Astrocyte (in vitro differentiated cells and primary cell): ENCODE measurements around the gene FEM1B. TPM values are rescaled to one million over a fixed set of nuclear protein-coding genes. Genes with fewer than 3 reads are reported as not detected.

Source experiments
- DNase-seq: peaks from one replicate; pipeline ENCODE4 v3.0.0-alpha.2; 2010; ENCODE audit warnings: low read depth
- FAIRE-seq: peaks from 2 replicates; lab custom pipeline; 2011; peaks lifted over from hg19 to GRCh38; lab: Jason Lieb, UNC
- H2AFZ ChIP-seq: 2 replicates; pipeline ENCODE4 v1.6.0; 2012; ENCODE audit warnings: low read depth, low read length, inconsistent platforms
- H3K27ac ChIP-seq: 2 replicates; pipeline ENCODE4 v1.5.1; 2011; ENCODE audit warnings: low read depth, low read length, inconsistent platforms
- H3K27me3 ChIP-seq: 2 replicates; pipeline ENCODE4 v1.6.0; 2011; ENCODE audit warnings: low read length, inconsistent platforms; ENCODE audit not compliant: insufficient read depth
- H3K36me3 ChIP-seq: 2 replicates; pipeline ENCODE4 v1.5.1; 2011; ENCODE audit warnings: low read length, inconsistent platforms; ENCODE audit not compliant: insufficient read depth
- H3K4me1 ChIP-seq: 2 replicates; pipeline ENCODE4 v1.5.1; 2011; ENCODE audit warnings: low read length, inconsistent platforms; ENCODE audit not compliant: insufficient read depth
- H3K4me2 ChIP-seq: 2 replicates; pipeline ENCODE4 v1.6.0; 2012; ENCODE audit warnings: low read length, inconsistent platforms
- H3K4me3 ChIP-seq: 2 replicates; pipeline ENCODE4 v1.5.1; 2011; ENCODE audit warnings: low read depth, mild to moderate bottlenecking, low read length, inconsistent platforms; ENCODE audit not compliant: insufficient read depth
- H3K79me2 ChIP-seq: 2 replicates; pipeline ENCODE4 v1.6.0; 2012; ENCODE audit warnings: mild to moderate bottlenecking, low read length, inconsistent platforms; ENCODE audit not compliant: insufficient read depth
- H3K9ac ChIP-seq: 2 replicates; pipeline ENCODE4 v1.6.0; 2012; ENCODE audit warnings: mild to moderate bottlenecking, low read length, inconsistent platforms
- H3K9me3 ChIP-seq: 2 replicates; pipeline ENCODE4 v1.5.1; 2012; ENCODE audit warnings: low read depth, mild to moderate bottlenecking, low read length, inconsistent platforms; ENCODE audit not compliant: insufficient read depth
- H4K20me1 ChIP-seq: 2 replicates; pipeline ENCODE4 v1.6.0; 2012; ENCODE audit warnings: low read length, inconsistent platforms; ENCODE audit not compliant: insufficient read depth
- H3K27ac Mint-ChIP-seq: one replicate; pipeline ENCODE4 v1.8.0; 2021; ENCODE audit warnings: mild to moderate bottlenecking, mixed read lengths; ENCODE audit not compliant: unreplicated experiment
- H3K27me3 Mint-ChIP-seq: one replicate; pipeline ENCODE4 v1.8.0; 2021; ENCODE audit warnings: low read depth, mixed read lengths; ENCODE audit not compliant: unreplicated experiment
- H3K36me3 Mint-ChIP-seq: one replicate; pipeline ENCODE4 v1.8.0; 2021; ENCODE audit warnings: low read depth, mixed read lengths; ENCODE audit not compliant: unreplicated experiment
- H3K4me1 Mint-ChIP-seq: one replicate; pipeline ENCODE4 v1.8.0; 2021; ENCODE audit warnings: low read depth, mixed read lengths; ENCODE audit not compliant: unreplicated experiment
- H3K4me3 Mint-ChIP-seq: one replicate; pipeline ENCODE4 v1.8.0; 2021; ENCODE audit warnings: mild to moderate bottlenecking, moderate library complexity, mixed read lengths; ENCODE audit not compliant: unreplicated experiment
- H3K9me3 Mint-ChIP-seq: one replicate; pipeline ENCODE4 v1.8.0; 2021; ENCODE audit warnings: mild to moderate bottlenecking, mixed read lengths; ENCODE audit not compliant: unreplicated experiment
- CTCF ChIP-seq: IDR thresholded peaks from 2 replicates; pipeline ENCODE4 v1.5.1; 2011; ENCODE audit warnings: low read depth, mild to moderate bottlenecking, inconsistent platforms, low read length, moderate library complexity; ENCODE audit not compliant: insufficient read depth
- EZH2 ChIP-seq: IDR thresholded peaks from 2 replicates; pipeline ENCODE4 v1.6.1; 2012; ENCODE audit warnings: mild to moderate bottlenecking, low read length, inconsistent platforms; ENCODE audit not compliant: insufficient read depth
- total RNA-seq: library from RNA; stranded (reverse); gene quantifications from 2 replicates; pipeline ENCODE4 v1.2.1, GENCODE V29; 2021

The FEM1B gene
- total RNA-seq, 1 donor from 2014 or later, result 38.6 TPM

GRCh38 chr15:68256675-68257450 is 20.7 kb upstream of the FEM1B start:
- TF ChIP-seq CTCF (no peak), EZH2 (no peak)
- no peaks in the 10 kb centered on the region for H3K9me3 Mint-ChIP-seq
- DNase-seq (peak; percentile 52), FAIRE-seq (no peak)
- H3K4me3 Mint-ChIP-seq, result peak overlapping the region; percentile 66
- H3K36me3 Mint-ChIP-seq, result no peaks in the 10 kb centered on the region
- H3K36me3 ChIP-seq, result no peaks in the 10 kb centered on the region
- no peaks in the 10 kb centered on the region for H3K79me2 ChIP-seq
- H3K9ac ChIP-seq, result peak overlapping the region; percentile 73
- H2AFZ ChIP-seq, result peak overlapping the region; percentile 96
- no peaks in the 10 kb centered on the region for H4K20me1 ChIP-seq
- H3K27ac Mint-ChIP-seq, result no peak overlapping the region
- H3K4me1 Mint-ChIP-seq, result peaks cover 5% of the 10 kb centered on the region
- H3K4me2 ChIP-seq, result peak overlapping the region; percentile 93
- H3K9me3 ChIP-seq, result no peaks in the 10 kb centered on the region
- H3K4me1 ChIP-seq, result peaks cover 9% of the 10 kb centered on the region
- peak overlapping the region; percentile 68 for H3K4me3 ChIP-seq
- H3K27me3 Mint-ChIP-seq, result peaks cover 5% of the 10 kb centered on the region
- peak overlapping the region; percentile 40 for H3K27ac ChIP-seq
- peaks cover 6% of the 10 kb centered on the region for H3K27me3 ChIP-seq

GRCh38 chr15:68258692-68259091 is 18.9 kb upstream of the FEM1B start:
- Histone ChIP-seq H3K27ac (no peak overlapping the region), H3K9me3 (no peaks in the 10 kb centered on the region), H3K36me3 (no peaks in the 10 kb centered on the region), H3K4me1 (peaks cover 9% of the 10 kb centered on the region), H3K4me3 (no peak overlapping the region), H3K9ac (no peak overlapping the region), H3K4me2 (no peak overlapping the region), H3K79me2 (no peaks in the 10 kb centered on the region), H4K20me1 (no peaks in the 10 kb centered on the region), H3K27me3 (peaks cover 6% of the 10 kb centered on the region), H2AFZ (no peak overlapping the region)
- TF ChIP-seq CTCF (no peak), EZH2 (no peak)
- H3K27ac Mint-ChIP-seq, result no peak overlapping the region
- H3K27me3 Mint-ChIP-seq, result peaks cover 5% of the 10 kb centered on the region
- H3K4me3 Mint-ChIP-seq, result peak overlapping the region; percentile 6
- peaks cover 5% of the 10 kb centered on the region for H3K4me1 Mint-ChIP-seq
- DNase-seq, result no peak
- no peaks in the 10 kb centered on the region for H3K36me3 Mint-ChIP-seq
- no peak for FAIRE-seq
- H3K9me3 Mint-ChIP-seq, result no peaks in the 10 kb centered on the region

- no peak for FAIRE-seq
These were observed 17.7 kb upstream of the FEM1B start for GRCh38 chr15:68259883-68260282.

More at GRCh38 chr15:68259883-68260282, 17.7 kb upstream of the FEM1B start:
- Histone ChIP-seq H2AFZ (no peak overlapping the region), H3K79me2 (no peaks in the 10 kb centered on the region), H3K4me3 (no peak overlapping the region), H3K9me3 (no peaks in the 10 kb centered on the region), H3K9ac (no peak overlapping the region), H3K4me2 (no peak overlapping the region), H3K36me3 (no peaks in the 10 kb centered on the region), H3K27ac (no peak overlapping the region), H3K27me3 (peaks cover 12% of the 10 kb centered on the region), H4K20me1 (no peaks in the 10 kb centered on the region), H3K4me1 (peaks cover 9% of the 10 kb centered on the region)
- no peaks in the 10 kb centered on the region for H3K9me3 Mint-ChIP-seq
- no peak for TF ChIP-seq EZH2
- no peak for TF ChIP-seq CTCF
- no peak overlapping the region for H3K27ac Mint-ChIP-seq
- peaks cover 5% of the 10 kb centered on the region for H3K27me3 Mint-ChIP-seq
- H3K36me3 Mint-ChIP-seq, result no peaks in the 10 kb centered on the region
- H3K4me1 Mint-ChIP-seq, result peaks cover 5% of the 10 kb centered on the region
- no peak overlapping the region for H3K4me3 Mint-ChIP-seq
- DNase-seq, result no peak
